SK-N-SH (cell line): ENCODE data around the gene PNPLA8.

Experiments used
- CTCF ChIP-seq: fragments of 200-600 bp; sonication (generic); IDR thresholded peaks from 2 replicates; pipeline ENCODE4 v1.6.1; 2017; ENCODE audit warnings: antibody characterized with exemption, mild to moderate bottlenecking, moderate library complexity
- MAX ChIP-seq: IDR thresholded peaks from 2 replicates; pipeline ENCODE4 v1.4.0; 2012; ENCODE audit warnings: low read depth
- POLR2AphosphoS5 ChIP-seq: IDR thresholded peaks from 2 replicates; pipeline ENCODE4 v1.6.1; 2012; ENCODE audit warnings: low read depth, low read length
- RFX5 ChIP-seq: IDR thresholded peaks from 2 replicates; pipeline ENCODE4 v1.6.1; 2012; ENCODE audit warnings: mild to moderate bottlenecking, improper control_type of control experiment, low read length

- no peak for TF ChIP-seq CTCF
- no peak for TF ChIP-seq POLR2AphosphoS5
- no peak for TF ChIP-seq MAX
- no peak for TF ChIP-seq RFX5
Observed at GRCh38 chr7:108537229-108537628, 11.3 kb upstream of the PNPLA8 start.
